ENCODE results near the gene PPP1R13B. TPM values are rescaled to one million over a fixed set of nuclear protein-coding genes. Genes with fewer than 3 reads are reported as not detected.

PPP1R13B gene
- total and polyA plus RNA-seq, 7 donors, result 4.7 to 17.9 (median 13.3) TPM

- peak overlapping the region; percentile 54 for H3K27ac ChIP-seq
- peak in 3 of 4 donors; percentile 4 to 11 (median 11) for ATAC-seq
- no peaks in the 10 kb centered on the region for H3K27me3 ChIP-seq (ENCODE audit: insufficient read depth in 3 of 3, low read length in 2 of 3)
- H3K4me3 ChIP-seq, result no peak overlapping the region
- 16 to 37% (median 21%) methylated on average over 25 to 27 of the region's 27 CpGs for WGBS, 3 donors
- no peak for TF ChIP-seq CTCF (IDR thresholded peaks at IDR 0.05)
- H3K36me3 ChIP-seq (ENCODE audit: insufficient read depth in 1 of 2, low read depth in 1 of 2), result peaks cover 0 to 16% of the 10 kb centered on the region in 2 donors
- H3K4me1 ChIP-seq, result peaks cover 34% of the 10 kb centered on the region
- H3K9me3 ChIP-seq, result no peaks in the 10 kb centered on the region
- DNase-seq, result peak; percentile 58 to 71
- intact Hi-C loops (cut with DNase I), result no loop called here
Measured at GRCh38 chr14:103711516-103712431, 135.6 kb downstream of the PPP1R13B start.

GRCh38 chr14:103710771-103711377, 136.5 kb downstream of the PPP1R13B start:
- Histone ChIP-seq H3K4me3 (no peak overlapping the region), H3K36me3 (ENCODE audit: insufficient read depth in 1 of 2, low read depth in 1 of 2) (peaks cover 0 to 24% of the 10 kb centered on the region in 2 donors), H3K27ac (no peak overlapping the region), H3K4me1 (peaks cover 31% of the 10 kb centered on the region), H3K9me3 (no peaks in the 10 kb centered on the region), H3K27me3 (ENCODE audit: insufficient read depth in 3 of 3, low read length in 2 of 3) (no peaks in the 10 kb centered on the region)
- ATAC-seq (no peak), DNase-seq (no peak)
- 68 to 78% (median 68%) methylated on average over 9 of the region's 9 CpGs for WGBS, 3 donors
- TF ChIP-seq CTCF (IDR thresholded peaks at IDR 0.05), result no peak
- intact Hi-C loops (cut with DNase I), result no loop called here

GRCh38 chr14:103709814-103710213, 137.6 kb downstream of the PPP1R13B start:
- no peak for ATAC-seq
- H3K36me3 ChIP-seq (ENCODE audit: insufficient read depth in 1 of 2, low read depth in 1 of 2), result peaks cover 0 to 34% of the 10 kb centered on the region in 2 donors
- H3K27me3 ChIP-seq (ENCODE audit: insufficient read depth in 3 of 3, low read length in 2 of 3), result no peaks in the 10 kb centered on the region
- intact Hi-C loops (cut with DNase I), result no loop called here
- TF ChIP-seq CTCF (IDR thresholded peaks at IDR 0.05), result no peak
- DNase-seq, result no peak
- H3K4me1 ChIP-seq, result peaks cover 36% of the 10 kb centered on the region
- no peak overlapping the region for H3K27ac ChIP-seq
- no peaks in the 10 kb centered on the region for H3K9me3 ChIP-seq
- H3K4me3 ChIP-seq, result no peak overlapping the region
- 77 to 93% (median 85%) methylated on average over 12 to 15 of the region's 15 CpGs for WGBS, 3 donors

GRCh38 chr14:103708750-103709187, 138.6 kb downstream of the PPP1R13B start:
- H3K9me3 ChIP-seq, result no peaks in the 10 kb centered on the region
- peak in 1 of 2 donors; percentile 78 for DNase-seq
- peaks cover 0 to 45% of the 10 kb centered on the region in 2 donors for H3K36me3 ChIP-seq (ENCODE audit: insufficient read depth in 1 of 2, low read depth in 1 of 2)
- no peaks in the 10 kb centered on the region for H3K27me3 ChIP-seq (ENCODE audit: insufficient read depth in 3 of 3, low read length in 2 of 3)
- no peak overlapping the region for H3K27ac ChIP-seq
- peak; percentile 26 to 66 (median 54) for ATAC-seq
- no peak overlapping the region for H3K4me3 ChIP-seq
- no peak for TF ChIP-seq CTCF (IDR thresholded peaks at IDR 0.05)
- H3K4me1 ChIP-seq, result peaks cover 36% of the 10 kb centered on the region
- intact Hi-C loops (cut with DNase I), result no loop called here
- WGBS, 3 donors, result 19 to 43% (median 30%) methylated on average over 18 of the region's 18 CpGs
